Testis (tissue), 3 donors: ENCODE data around the gene MAP2K7. TPM values are rescaled to one million over a fixed set of nuclear protein-coding genes. Genes with fewer than 3 reads are reported as not detected.

Source experiments
- DNase-seq: peaks from one replicate; pipeline ENCODE4 v3.0.0-alpha.2; 2019
- H3K27ac ChIP-seq, 2 donors: fragments of 200-600 bp; sonication (generic); one replicate each; pipeline ENCODE4 v1.5.1; 2019
- H3K27me3 ChIP-seq: fragments of 200-600 bp; sonication (generic); one replicate; pipeline ENCODE4 v1.5.1; 2019
- H3K36me3 ChIP-seq: fragments of 200-600 bp; sonication (generic); one replicate; pipeline ENCODE4 v1.5.1; 2017; ENCODE audit warnings: low read depth; ENCODE audit errors: missing control alignments
- H3K4me1 ChIP-seq: fragments of 200-600 bp; sonication (generic); one replicate; pipeline ENCODE4 v1.5.1; 2019
- H3K4me3 ChIP-seq, 2 donors: fragments of 200-600 bp; sonication (generic); one replicate each; pipeline ENCODE4 v1.5.1; 2017 to 2019
- H3K9me3 ChIP-seq: fragments of 200-600 bp; sonication (generic); one replicate; pipeline ENCODE4 v1.5.1; 2017
- CTCF ChIP-seq, 3 experiments: fragments of 450-650 bp in 2 of 3; fragments of 200-600 bp in 1 of 3; sonication (generic) in 1 of 3; IDR thresholded peaks; one replicate each; pipeline ENCODE4 v1.5.1; 2016 to 2019; ENCODE audit warnings: antibody characterized with exemption in 3 of 3, mild to moderate bottlenecking in 2 of 3, moderate library complexity in 1 of 3
- POLR2A ChIP-seq: fragments of 450-650 bp; IDR thresholded peaks from one replicate; pipeline ENCODE4 v1.6.1; 2017; ENCODE audit warnings: antibody characterized with exemption, mild to moderate bottlenecking, moderate library complexity
- WGBS, 2 donors: methylation state at CpG; one replicate each; pipeline ENCODE4 v1.1.5; 2018; 5-methylcytosine and 5-hydroxymethylcytosine counted together
- intact Hi-C: fragments of 100-400 bp; cut with DNase I; formaldehyde crosslinking; loops from one replicate; pipeline ENCODE4 v1.15.1; 2023; ENCODE audit warnings: low total_unique reads
- polyA plus RNA-seq: library from polyadenylated mRNA; stranded (reverse); fragments of 350-450 nt; fragmentation: Illumina TruSeq; extraction: RNeasy Lipid Tissue Mini Kit (QIAGEN cat#74804); gene quantifications from one replicate; pipeline ENCODE4 v1.2.3, GENCODE V29; 2014; ENCODE audit warnings: low read depth, low replicate concordance; ENCODE audit not compliant: insufficient read depth
- total RNA-seq, 2 donors: library from RNA; depleted of rRNA; stranded (reverse); fragments of >200 nt; gene quantifications; one replicate each; pipeline ENCODE4 v1.2.3, GENCODE V29; 2016

Gene MAP2K7
- total and polyA plus RNA-seq, 3 donors from 2014 or later: 30.6 to 44.0 (median 34.8) TPM

DNA sequence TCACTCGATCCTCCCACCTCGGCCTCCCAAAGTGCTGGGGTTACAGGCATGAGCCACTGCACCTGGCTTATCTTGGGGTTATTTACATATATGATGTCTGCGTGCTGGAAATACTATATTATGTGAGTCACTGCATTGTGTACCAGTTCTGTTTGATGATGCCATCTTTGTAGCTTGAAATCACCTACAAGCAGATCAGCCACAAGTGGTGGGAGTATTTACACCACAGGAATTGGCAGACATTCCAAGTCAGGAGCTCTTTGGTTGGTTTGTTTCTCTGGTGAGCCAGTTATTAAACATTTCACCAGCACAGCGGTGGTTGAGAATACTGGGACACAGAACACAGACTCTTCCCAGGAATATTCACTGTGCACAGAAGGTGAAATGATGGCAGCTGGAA lies 44.3 kb downstream of the MAP2K7 start:
- intact Hi-C loops: loop anchor here (10.0 kb wide), 1 partner anchor 307 kb away; no protein-coding TSS in a partner anchor
- no peak for DNase-seq

GRCh38 chr19:7953060-7953459 lies 49.4 kb downstream of the MAP2K7 start:
- Histone ChIP-seq H3K36me3 (no peaks in the 10 kb centered on the region), H3K27ac (no peak overlapping the region), H3K4me3 (no peak overlapping the region), H3K9me3 (no peaks in the 10 kb centered on the region), H3K27me3 (no peaks in the 10 kb centered on the region), H3K4me1 (no peaks in the 10 kb centered on the region)
- TF ChIP-seq POLR2A: no peak
- TF ChIP-seq CTCF (IDR thresholded peaks at IDR 0.05): no peak
- intact Hi-C loops: no loop called here
- DNase-seq: no peak
- WGBS, 2 donors: 34 to 41% methylated on average over 3 of the region's 3 CpGs

More for the DNA sequence above, 44.3 kb downstream of the MAP2K7 start:
- no peak overlapping the region for H3K27ac ChIP-seq
- no peaks in the 10 kb centered on the region for H3K36me3 ChIP-seq
- WGBS, 2 donors: 93 to 97% methylated on average over 4 of the region's 4 CpGs
- H3K4me3 ChIP-seq: no peak overlapping the region
- TF ChIP-seq POLR2A (no peak), CTCF (IDR thresholded peaks at IDR 0.05) (no peak)
- H3K4me1 ChIP-seq: no peaks in the 10 kb centered on the region
- H3K9me3 ChIP-seq: no peaks in the 10 kb centered on the region
- no peaks in the 10 kb centered on the region for H3K27me3 ChIP-seq

DNA sequence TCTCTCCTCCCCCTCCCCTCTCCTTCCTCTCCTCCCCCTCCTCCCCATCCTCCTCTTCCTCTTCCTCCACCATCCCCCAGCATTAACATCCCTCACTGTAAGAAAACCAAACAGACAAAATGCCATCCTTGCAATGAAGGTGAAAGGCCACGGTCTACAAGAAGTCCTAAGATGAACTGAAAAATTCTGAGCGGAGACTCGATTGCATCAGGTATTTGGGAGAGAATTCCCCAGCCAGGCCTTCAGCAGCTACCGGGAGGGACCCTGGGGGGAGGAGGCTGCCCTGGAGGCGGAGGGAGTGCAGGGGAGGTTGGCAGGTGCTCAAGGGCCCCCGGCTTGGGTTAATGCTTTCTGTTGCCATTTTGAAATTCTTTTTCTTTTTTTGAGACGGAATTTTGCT lies 49.9 kb downstream of the MAP2K7 start:
- no peaks in the 10 kb centered on the region for H3K9me3 ChIP-seq
- no peak overlapping the region for H3K27ac ChIP-seq
- no peaks in the 10 kb centered on the region for H3K27me3 ChIP-seq
- WGBS, 2 donors: 65 to 68% methylated on average over 7 of the region's 7 CpGs
- no peak for DNase-seq
- intact Hi-C loops: no loop called here
- no peaks in the 10 kb centered on the region for H3K36me3 ChIP-seq
- H3K4me3 ChIP-seq: no peak overlapping the region
- TF ChIP-seq CTCF (IDR thresholded peaks at IDR 0.05): no peak
- TF ChIP-seq POLR2A: no peak
- H3K4me1 ChIP-seq: no peaks in the 10 kb centered on the region

DNA sequence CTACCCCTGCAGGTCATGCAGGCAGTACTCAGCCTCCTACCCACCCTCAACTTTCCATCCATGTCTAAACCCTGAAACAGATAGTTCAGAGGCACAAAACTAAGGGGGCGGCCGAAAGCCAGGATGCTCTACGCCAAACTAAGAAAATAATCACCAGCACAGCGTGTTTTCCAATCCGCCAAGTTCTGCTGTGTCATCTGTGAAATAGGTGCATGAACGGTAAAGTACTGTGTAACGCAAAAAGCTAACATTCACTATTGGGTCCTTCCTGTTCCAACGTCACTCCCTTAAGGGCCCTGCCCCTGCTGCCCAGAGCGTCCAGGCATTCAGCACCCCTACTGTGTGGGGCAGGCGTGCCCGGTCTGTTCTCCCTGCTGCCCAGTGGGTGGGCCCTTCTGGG lies 52.0 kb downstream of the MAP2K7 start:
- intact Hi-C loops: no loop called here
- WGBS, 2 donors: 92 to 93% methylated on average over 10 to 11 of the region's 11 CpGs

More for the DNA sequence above, 52.0 kb downstream of the MAP2K7 start:
- no peaks in the 10 kb centered on the region for H3K27me3 ChIP-seq
- H3K4me1 ChIP-seq: no peaks in the 10 kb centered on the region
- no peak overlapping the region for H3K4me3 ChIP-seq
- DNase-seq: no peak
- H3K9me3 ChIP-seq: no peaks in the 10 kb centered on the region
- no peaks in the 10 kb centered on the region for H3K36me3 ChIP-seq
- TF ChIP-seq POLR2A (no peak), CTCF (IDR thresholded peaks at IDR 0.05) (no peak)
- no peak overlapping the region for H3K27ac ChIP-seq
